Heart left ventricle (tissue), 13 donors: ENCODE measurements around the gene RABL3.

Experiments used
- CTCF ChIP-seq, 12 donors: fragments of 200-600 bp; sonication (generic) in 4 of 12; IDR thresholded peaks; one replicate each; pipeline versions ENCODE4 v1.5.0 to v1.8.0; 2018 to 2022; ENCODE audit warnings: antibody characterized with exemption in 12 of 12, mild to moderate bottlenecking in 5 of 12
- POLR2A ChIP-seq, 2 donors: fragments of 450-650 bp; IDR thresholded peaks; one replicate each; pipeline ENCODE4 v1.6.1; 2017; ENCODE audit warnings: antibody characterized with exemption in 2 of 2, mild to moderate bottlenecking in 2 of 2, moderate library complexity in 2 of 2
- donor health status: ischemic (EF 13 %, LVEDD 7.1; RV severe dilation, severe dysfunction).
- donor health status: DM: no; HTN: yes; CAD: no.
- donor health status: DM: no; HTN: no; CAD: no.
- donor health status: ischemic (EF 25% LVEDD 6.9; RV normal size, moderate dysfunction).
- donor health status: ischemic (EF 25% LVEDD 5.7; RV mildly dilated, moderate dysfunction).
- donor health status: ischemic (EF 35%, LVEDD 5.7; RV mildly dilated, moderate dysfunction).
- donor health status: nonischemic (EF 11% LVEDD 7.7; RV severe dilation, severe dysfunction).
- donor health status: DM: yes; HTN: yes; CAD: no.
- donor health status: PGD.
- donor health status: ischemic (EF 29% LVEDD 5.4; RV normal size, mild dysfunction).
- donor health status: nonischemic (EF 23%, LVEDD 6.1; RV moderate dilation, normal function).

- TF ChIP-seq CTCF (IDR thresholded peaks at IDR 0.05), result no peak
- no peak for TF ChIP-seq POLR2A (IDR thresholded peaks at IDR 0.05)
Observed at GRCh38 chr3:120765830-120766493, 23.6 kb upstream of the RABL3 start.
